ENCODE results near the gene AGER. TPM values are rescaled to one million over a fixed set of nuclear protein-coding genes. Genes with fewer than 3 reads are reported as not detected.

The AGER gene
- total RNA-seq, 1 experiment from 2014 or later, result 14.3 TPM

GRCh38 chr6:32218167-32218566 is 34.1 kb upstream of the AGER start:
- Mint-ChIP-seq H3K36me3 (ENCODE audit: insufficient read depth in 1 of 3, low read depth in 3 of 3) (peaks cover 0 to 1% (median 0%) of the 10 kb centered on the region in 3 experiments; a peak in 1 of 7 replicates), H3K9me3 (no peaks in the 10 kb centered on the region; a peak in 1 of 5 replicates), H3K4me1 (peaks cover 7 to 9% of the 10 kb centered on the region in 2 experiments), H3K27me3 (ENCODE audit: low read depth) (peaks cover 13% of the 10 kb centered on the region), H3K27ac (no peak overlapping the region), H3K4me3 (no peak overlapping the region)
- H4K91ac ChIP-seq (ENCODE audit: insufficient read length, low read depth, low read length), result no peak overlapping the region
- no peak for DNase-seq
- H3T11ph ChIP-seq (ENCODE audit: low read length), result no peak overlapping the region
- H4K20me1 ChIP-seq (ENCODE audit: control insufficient read depth, insufficient read depth, insufficient read length), result no peaks in the 10 kb centered on the region
- no peak overlapping the region for H2BK5ac ChIP-seq (ENCODE audit: insufficient read length, low read length)
- H2BK20ac ChIP-seq (ENCODE audit: low read depth, low read length, poor library complexity, severe bottlenecking), result no peak overlapping the region
- H3K23me2 ChIP-seq (ENCODE audit: insufficient read length, low read depth, low read length, poor library complexity, severe bottlenecking), result peaks cover 3% of the 10 kb centered on the region
- H3K27me3 ChIP-seq (ENCODE audit: insufficient read depth, low read length), result no peaks in the 10 kb centered on the region
- H3K4ac ChIP-seq (ENCODE audit: low read depth, low read length), result no peak overlapping the region
- TF ChIP-seq, protein P1, sequence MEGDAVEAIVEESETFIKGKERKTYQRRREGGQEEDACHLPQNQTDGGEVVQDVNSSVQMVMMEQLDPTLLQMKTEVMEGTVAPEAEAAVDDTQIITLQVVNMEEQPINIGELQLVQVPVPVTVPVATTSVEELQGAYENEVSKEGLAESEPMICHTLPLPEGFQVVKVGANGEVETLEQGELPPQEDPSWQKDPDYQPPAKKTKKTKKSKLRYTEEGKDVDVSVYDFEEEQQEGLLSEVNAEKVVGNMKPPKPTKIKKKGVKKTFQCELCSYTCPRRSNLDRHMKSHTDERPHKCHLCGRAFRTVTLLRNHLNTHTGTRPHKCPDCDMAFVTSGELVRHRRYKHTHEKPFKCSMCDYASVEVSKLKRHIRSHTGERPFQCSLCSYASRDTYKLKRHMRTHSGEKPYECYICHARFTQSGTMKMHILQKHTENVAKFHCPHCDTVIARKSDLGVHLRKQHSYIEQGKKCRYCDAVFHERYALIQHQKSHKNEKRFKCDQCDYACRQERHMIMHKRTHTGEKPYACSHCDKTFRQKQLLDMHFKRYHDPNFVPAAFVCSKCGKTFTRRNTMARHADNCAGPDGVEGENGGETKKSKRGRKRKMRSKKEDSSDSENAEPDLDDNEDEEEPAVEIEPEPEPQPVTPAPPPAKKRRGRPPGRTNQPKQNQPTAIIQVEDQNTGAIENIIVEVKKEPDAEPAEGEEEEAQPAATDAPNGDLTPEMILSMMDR (conservative IDR thresholded peaks at IDR 0.05), result no peak
- no peak overlapping the region for H2AK5ac ChIP-seq (ENCODE audit: insufficient read length, low read length)
- no CpG with 5 or more reads among the region's 7 CpGs for WGBS (ENCODE audit: extremely low coverage, insufficient read length, low lambda C conversion rate)
- no peak overlapping the region for H4K5ac ChIP-seq (ENCODE audit: insufficient read length, low read depth, low read length)
- H3K14ac ChIP-seq (ENCODE audit: insufficient read depth, low read length), result no peak overlapping the region
- H3K9ac ChIP-seq (ENCODE audit: extremely low read depth, insufficient read length, low read length), result no peak overlapping the region
- H3K79me1 ChIP-seq (ENCODE audit: insufficient read depth, low read depth, low read length, poor library complexity, severe bottlenecking), result no peaks in the 10 kb centered on the region
- no peaks in the 10 kb centered on the region for H3K9me3 ChIP-seq (ENCODE audit: control insufficient read depth, low read depth, low read length)
- no peak overlapping the region for H3K56ac ChIP-seq (ENCODE audit: insufficient read length, low read depth, low read length)
- no peak overlapping the region for H2BK15ac ChIP-seq (ENCODE audit: low read depth, low read length)
- H4K8ac ChIP-seq (replicated peaks; ENCODE audit: insufficient read length, low read depth, low read length), result no peak overlapping the region
- no peak overlapping the region for H3K27ac ChIP-seq (ENCODE audit: insufficient read length, low read depth, low read length)
- H3K4me2 ChIP-seq (ENCODE audit: insufficient read depth, insufficient read length, low read length), result no peak overlapping the region
- no peak overlapping the region for H2AFZ ChIP-seq (ENCODE audit: low read length)
- no peak overlapping the region for H2BK120ac ChIP-seq (ENCODE audit: low read depth, low read length, poor library complexity, severe bottlenecking)
- no peak overlapping the region for H2BK12ac ChIP-seq (ENCODE audit: insufficient read length, low read depth, low read length)
- no peaks in the 10 kb centered on the region for H3K4me1 ChIP-seq (ENCODE audit: insufficient read depth, low read length)
- H3K23ac ChIP-seq (ENCODE audit: insufficient read length, low read depth, low read length), result no peak overlapping the region
- no peaks in the 10 kb centered on the region for H3K79me2 ChIP-seq (ENCODE audit: insufficient read depth, low read length)
- H3K18ac ChIP-seq (ENCODE audit: insufficient read length, low read depth, low read length), result no peak overlapping the region
